Measurements from ENCODE around the gene TRAF2.

GRCh38 chr9:136848393-136849037, 37.8 kb upstream of the TRAF2 start:
- TF ChIP-seq CTCF (conservative IDR thresholded peaks at IDR 0.05; ENCODE audit: low read depth, low read length) (no peak), RAD21 (IDR thresholded peaks at IDR 0.05; ENCODE audit: low read length) (no peak), RCOR1 (IDR thresholded peaks at IDR 0.05; ENCODE audit: insufficient replicate concordance, low read length) (no peak), POLR2A (IDR thresholded peaks at IDR 0.05; ENCODE audit: low read depth, low read length) (no peak), MAFK (IDR thresholded peaks at IDR 0.05; ENCODE audit: low read depth, low read length) (no peak), MAZ (IDR thresholded peaks at IDR 0.05; ENCODE audit: borderline replicate concordance, low read depth, low read length) (no peak), CEBPB (IDR thresholded peaks at IDR 0.05; ENCODE audit: low read depth, low read length) (no peak)
